Epithelial cell of proximal tubule (primary cell): ENCODE measurements around the gene SETD1B. TPM values are rescaled to one million over a fixed set of nuclear protein-coding genes. Genes with fewer than 3 reads are reported as not detected.
"Not testable (repeated sequence)": the region's sequence is repeated elsewhere in the genome, so short reads cannot be mapped to it uniquely, and the experiment has no call there.

ENCODE experiments used
- DNase-seq: peaks from one replicate; pipeline ENCODE4 v3.0.0-alpha.2; 2011; ENCODE audit warnings: low read depth
- H3K4me3 ChIP-seq: 2 replicates; pipeline ENCODE4 v1.5.1; 2011; ENCODE audit warnings: low read depth, mild to moderate bottlenecking, low read length
- CTCF ChIP-seq: conservative IDR thresholded peaks from 2 replicates; pipeline ENCODE4 v1.5.1; 2012; ENCODE audit warnings: low read depth, mild to moderate bottlenecking, low read length
- total RNA-seq: library from RNA; depleted of rRNA; stranded (reverse); fragments of >200 nt; gene quantifications from 2 replicates; pipeline ENCODE4 v1.2.3, GENCODE V29; 2015

The SETD1B gene
- total RNA-seq, 1 donor from 2014 or later = 5.2 TPM

GRCh38 chr12:121861636-121862254 is 57.9 kb downstream of the SETD1B start:
- DNase-seq = no peak
- no peak for TF ChIP-seq CTCF
- H3K4me3 ChIP-seq = no peak overlapping the region

- no peak overlapping the region for H3K4me3 ChIP-seq
- no peak for DNase-seq
Observed at GRCh38 chr12:121866331-121866730, 62.5 kb downstream of the SETD1B start.

GRCh38 chr12:121869229-121869628 is 65.4 kb downstream of the SETD1B start:
- not testable (repeated sequence) for H3K4me3 ChIP-seq, DNase-seq

More at GRCh38 chr12:121866331-121866730, 62.5 kb downstream of the SETD1B start:
- TF ChIP-seq CTCF = no peak

- TF ChIP-seq CTCF = no peak
- H3K4me3 ChIP-seq = no peak overlapping the region
- no peak for DNase-seq
Observed at GRCh38 chr12:121871467-121871866, 67.7 kb downstream of the SETD1B start.

GRCh38 chr12:121872546-121873215 is 68.9 kb downstream of the SETD1B start:
- DNase-seq = no peak
- TF ChIP-seq CTCF = no peak
- H3K4me3 ChIP-seq = no peak overlapping the region

GRCh38 chr12:121873216-121873569 is 69.4 kb downstream of the SETD1B start:
- H3K4me3 ChIP-seq = no peak overlapping the region
- DNase-seq = no peak
- TF ChIP-seq CTCF = no peak

- no peak for TF ChIP-seq CTCF
- no peak overlapping the region for H3K4me3 ChIP-seq
- DNase-seq = no peak
Observed at GRCh38 chr12:121874071-121874470, 70.3 kb downstream of the SETD1B start.
